Coronary artery (tissue), 2 donors: ENCODE results near the gene C4orf50.

Source experiments
- DNase-seq: peaks from one replicate; pipeline ENCODE4 v3.0.0-alpha.2; 2017; ENCODE audit warnings: low spot score
- H3K27ac ChIP-seq, 2 donors: fragments of 200-600 bp; sonication (generic); one replicate each; pipeline ENCODE4 v1.5.1; 2016 to 2019
- H3K4me3 ChIP-seq: fragments of 200-600 bp; sonication (generic); 2 replicates; pipeline ENCODE4 v1.5.1; 2016; ENCODE audit warnings: mild to moderate bottlenecking, moderate library complexity
- TF ChIP-seq, protein P1 (sequence below): fragments of 200-600 bp; sonication (generic); IDR thresholded peaks from one replicate; pipeline ENCODE4 v1.5.1; 2019; ENCODE audit warnings: antibody characterized with exemption

Gene C4orf50

DNA sequence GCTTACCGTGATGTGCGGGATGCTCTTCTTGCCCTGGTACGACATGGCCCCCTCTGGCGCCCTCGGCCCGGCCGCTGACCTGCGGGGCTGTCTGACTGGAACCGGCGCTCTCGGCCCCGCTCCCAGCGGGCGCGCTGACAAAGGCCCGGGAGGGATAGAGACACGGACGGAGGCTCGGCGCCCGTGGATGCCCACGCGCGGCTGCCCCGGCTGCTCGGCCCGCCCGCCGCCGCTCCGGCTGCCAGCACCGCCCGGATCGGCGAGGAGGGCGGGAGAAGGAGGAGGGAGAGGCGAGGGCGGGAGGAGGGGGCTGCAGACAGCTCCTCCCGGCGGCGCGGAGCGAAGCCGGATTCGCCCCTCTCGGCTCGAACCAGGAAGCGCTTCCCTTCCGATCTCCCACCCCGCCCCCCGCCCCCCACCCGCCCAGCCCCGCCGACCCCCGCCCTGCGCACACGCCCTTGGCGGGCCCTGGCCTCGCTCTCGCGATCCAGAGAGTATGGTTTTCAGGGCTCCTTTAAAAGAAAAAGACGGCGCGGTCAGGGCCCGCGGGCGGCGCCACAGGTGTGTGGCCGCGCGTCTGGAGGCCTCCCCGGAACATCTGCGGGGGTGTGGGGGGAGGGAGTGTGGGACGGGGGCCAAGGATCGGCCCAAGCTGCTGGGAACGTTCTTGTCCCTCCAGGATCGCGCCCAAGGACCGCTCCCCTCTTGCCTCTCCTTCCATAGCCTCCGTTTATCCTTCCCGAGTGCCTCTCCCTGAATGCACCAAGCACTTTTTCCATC is 129.8 kb downstream of the C4orf50 start:
- TF ChIP-seq, protein P1, sequence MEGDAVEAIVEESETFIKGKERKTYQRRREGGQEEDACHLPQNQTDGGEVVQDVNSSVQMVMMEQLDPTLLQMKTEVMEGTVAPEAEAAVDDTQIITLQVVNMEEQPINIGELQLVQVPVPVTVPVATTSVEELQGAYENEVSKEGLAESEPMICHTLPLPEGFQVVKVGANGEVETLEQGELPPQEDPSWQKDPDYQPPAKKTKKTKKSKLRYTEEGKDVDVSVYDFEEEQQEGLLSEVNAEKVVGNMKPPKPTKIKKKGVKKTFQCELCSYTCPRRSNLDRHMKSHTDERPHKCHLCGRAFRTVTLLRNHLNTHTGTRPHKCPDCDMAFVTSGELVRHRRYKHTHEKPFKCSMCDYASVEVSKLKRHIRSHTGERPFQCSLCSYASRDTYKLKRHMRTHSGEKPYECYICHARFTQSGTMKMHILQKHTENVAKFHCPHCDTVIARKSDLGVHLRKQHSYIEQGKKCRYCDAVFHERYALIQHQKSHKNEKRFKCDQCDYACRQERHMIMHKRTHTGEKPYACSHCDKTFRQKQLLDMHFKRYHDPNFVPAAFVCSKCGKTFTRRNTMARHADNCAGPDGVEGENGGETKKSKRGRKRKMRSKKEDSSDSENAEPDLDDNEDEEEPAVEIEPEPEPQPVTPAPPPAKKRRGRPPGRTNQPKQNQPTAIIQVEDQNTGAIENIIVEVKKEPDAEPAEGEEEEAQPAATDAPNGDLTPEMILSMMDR = no peak
- no peak overlapping the region for H3K27ac ChIP-seq
- no peak for DNase-seq
- H3K4me3 ChIP-seq = peak overlapping the region; percentile 63

DNA sequence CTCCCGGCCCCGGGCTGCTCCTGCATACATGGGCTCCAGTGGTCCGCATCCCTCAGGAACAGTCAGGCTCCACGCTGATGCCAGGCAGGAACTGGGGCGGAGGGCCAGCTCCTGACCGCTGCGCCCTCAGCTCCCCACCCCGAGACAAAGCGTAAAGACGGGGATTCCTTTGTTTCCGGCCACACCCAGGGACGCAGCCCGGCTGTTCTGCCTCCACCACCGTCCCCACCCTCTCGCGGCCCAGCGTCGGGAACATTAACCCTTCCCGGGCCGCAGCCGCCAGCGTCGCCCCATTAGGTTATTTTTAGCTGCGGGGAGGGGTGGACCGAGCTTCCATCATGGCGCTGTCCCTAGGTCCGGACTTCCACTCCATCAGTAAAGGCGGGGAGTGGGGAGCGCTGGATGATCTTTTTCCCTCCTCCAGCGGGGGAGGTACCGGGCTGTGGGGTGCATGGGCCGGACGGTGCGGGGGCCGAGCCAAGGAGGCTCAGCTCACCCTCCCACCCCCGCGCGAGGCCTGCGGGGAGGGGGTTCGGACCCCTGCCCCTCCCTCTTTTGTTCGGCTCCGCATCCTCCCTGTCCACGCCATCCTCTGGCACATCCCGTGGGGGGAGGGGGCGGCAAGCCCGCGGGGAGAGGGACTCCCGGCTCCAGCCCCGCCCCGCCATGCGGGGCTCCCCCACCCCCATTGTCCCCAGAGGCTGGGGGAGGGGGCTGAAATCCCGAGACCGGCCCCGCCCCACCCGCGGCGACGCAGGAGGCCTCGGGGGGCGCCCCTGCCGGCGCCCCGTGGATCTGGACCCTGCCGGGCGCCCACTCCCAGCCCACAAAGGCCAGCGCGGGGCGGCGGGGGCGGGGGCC is 130.6 kb downstream of the C4orf50 start:
- no peak for DNase-seq
- TF ChIP-seq, protein P1 = no peak
- no peak overlapping the region for H3K27ac ChIP-seq
- peak overlapping the region; percentile 63 for H3K4me3 ChIP-seq

DNA sequence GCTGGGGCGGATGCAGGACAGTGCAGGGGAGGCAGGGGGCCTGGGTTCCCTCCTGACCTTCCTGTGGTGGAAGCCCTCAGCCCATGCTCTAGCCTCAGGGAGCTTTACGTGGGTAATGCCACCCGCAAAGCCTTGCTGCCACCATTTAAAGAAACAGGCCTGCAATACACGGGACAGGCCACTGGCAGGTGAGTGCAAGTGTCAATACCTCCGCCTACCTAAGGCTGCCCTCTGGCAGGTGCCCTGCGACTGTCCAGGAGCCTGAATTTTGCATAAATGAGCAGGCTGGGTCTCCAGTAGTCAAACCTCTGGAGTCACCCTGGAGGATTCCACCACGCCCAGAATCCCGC is 131.2 kb downstream of the C4orf50 start:
- no peak for DNase-seq
- Histone ChIP-seq H3K27ac (no peak overlapping the region), H3K4me3 (peak overlapping the region; percentile 63)
- TF ChIP-seq, protein P1 = no peak

DNA sequence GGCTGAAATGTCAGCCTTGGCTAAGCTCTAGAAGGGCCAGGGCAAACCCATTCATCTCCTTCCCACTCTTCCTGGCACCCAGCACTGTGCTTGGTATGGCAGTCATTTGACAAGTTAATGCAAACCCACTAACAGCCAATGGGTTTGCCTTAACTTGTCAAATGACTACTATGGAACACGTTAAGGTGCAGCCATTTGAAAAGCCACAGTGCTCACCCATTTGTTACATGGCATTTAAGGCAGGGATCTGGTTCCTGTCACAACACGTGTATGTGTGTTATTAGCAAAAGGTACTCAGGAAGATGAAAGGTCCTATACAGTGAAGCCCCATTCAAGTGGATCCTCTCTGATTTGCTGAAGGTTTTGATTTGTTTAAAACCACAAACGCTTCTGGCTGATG is 132.5 kb downstream of the C4orf50 start:
- H3K27ac ChIP-seq = no peak overlapping the region
- TF ChIP-seq, protein P1 = no peak
- no peak overlapping the region for H3K4me3 ChIP-seq
- no peak for DNase-seq

DNA sequence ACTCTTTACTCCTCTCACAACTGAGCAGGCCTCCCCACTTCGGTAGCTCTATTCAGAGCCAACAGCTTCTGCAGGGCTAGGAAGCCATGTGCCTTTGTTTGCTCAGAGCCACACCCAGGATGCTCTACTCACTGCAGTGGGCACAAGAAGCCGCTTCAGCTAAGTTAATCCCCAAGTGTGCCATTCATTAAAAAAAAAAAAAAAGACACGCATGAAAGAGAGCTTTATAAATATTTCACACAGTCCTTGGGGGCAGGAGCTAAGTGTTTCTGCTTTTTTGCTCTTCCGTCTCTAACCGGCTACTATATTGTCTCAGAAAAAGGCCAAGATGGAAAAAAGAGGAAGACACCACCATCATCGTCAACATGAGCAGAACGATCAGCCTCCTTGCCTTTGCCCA is 133.4 kb downstream of the C4orf50 start:
- Histone ChIP-seq H3K27ac (no peak overlapping the region), H3K4me3 (no peak overlapping the region)
- no peak for DNase-seq
- TF ChIP-seq, protein P1 = no peak

DNA sequence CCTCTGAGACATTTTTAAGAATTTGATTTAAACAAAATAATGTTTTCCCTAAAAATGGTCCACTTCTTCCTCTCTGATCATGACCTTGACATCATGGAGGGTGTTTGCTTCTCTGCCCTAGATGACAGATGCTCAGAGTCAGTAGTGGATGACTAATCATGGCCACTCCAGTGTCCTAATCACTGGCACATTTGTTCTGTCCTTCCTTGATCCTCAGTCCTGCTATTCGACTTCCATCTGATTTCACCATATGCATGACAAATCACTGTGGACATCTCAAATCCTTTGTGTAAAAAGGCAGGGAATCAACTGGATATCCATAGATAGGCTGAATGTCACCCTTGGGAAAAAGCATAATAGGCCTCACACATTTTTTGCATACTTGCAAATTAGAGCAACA is 134.3 kb downstream of the C4orf50 start:
- H3K27ac ChIP-seq = no peak overlapping the region
- TF ChIP-seq, protein P1 = no peak
- no peak for DNase-seq
- no peak overlapping the region for H3K4me3 ChIP-seq

DNA sequence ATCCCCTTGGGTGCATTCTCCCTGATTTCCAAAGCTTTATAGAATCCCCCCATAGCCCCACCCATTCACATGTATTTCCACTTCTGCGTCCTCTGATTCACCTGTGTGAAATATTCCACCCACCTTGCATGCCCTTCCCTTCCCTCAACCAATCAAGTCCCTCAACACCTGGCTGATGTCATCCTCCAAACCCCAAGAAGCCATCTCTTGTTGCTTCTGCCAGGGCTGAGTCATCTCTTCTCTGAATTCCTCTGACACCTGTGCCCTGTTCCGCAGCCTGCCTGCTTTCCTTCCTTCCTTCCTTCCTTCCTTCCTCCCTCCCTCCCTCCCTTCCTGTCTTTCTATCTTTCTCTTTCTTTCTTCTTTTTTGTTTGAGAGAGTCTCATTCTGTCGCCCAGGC is 135.3 kb downstream of the C4orf50 start:
- no peak for DNase-seq
- H3K4me3 ChIP-seq = no peak overlapping the region
- no peak overlapping the region for H3K27ac ChIP-seq
- TF ChIP-seq, protein P1 = no peak
